GM20431 (cell line): ENCODE data around the gene SLC25A29.
"Not testable (repeated sequence)": the region's sequence is repeated elsewhere in the genome, so short reads cannot be mapped to it uniquely, and the experiment has no call there.

ENCODE experiments used
- in situ Hi-C: fragments of 300-500 bp; cut with MseI, MboI; formaldehyde crosslinking; loops from one replicate; pipeline ENCODE4 v1.15.0; 2020; ENCODE audit warnings: low sequenced_read_pairs; ENCODE audit not compliant: unreplicated experiment

The SLC25A29 gene

DNA sequence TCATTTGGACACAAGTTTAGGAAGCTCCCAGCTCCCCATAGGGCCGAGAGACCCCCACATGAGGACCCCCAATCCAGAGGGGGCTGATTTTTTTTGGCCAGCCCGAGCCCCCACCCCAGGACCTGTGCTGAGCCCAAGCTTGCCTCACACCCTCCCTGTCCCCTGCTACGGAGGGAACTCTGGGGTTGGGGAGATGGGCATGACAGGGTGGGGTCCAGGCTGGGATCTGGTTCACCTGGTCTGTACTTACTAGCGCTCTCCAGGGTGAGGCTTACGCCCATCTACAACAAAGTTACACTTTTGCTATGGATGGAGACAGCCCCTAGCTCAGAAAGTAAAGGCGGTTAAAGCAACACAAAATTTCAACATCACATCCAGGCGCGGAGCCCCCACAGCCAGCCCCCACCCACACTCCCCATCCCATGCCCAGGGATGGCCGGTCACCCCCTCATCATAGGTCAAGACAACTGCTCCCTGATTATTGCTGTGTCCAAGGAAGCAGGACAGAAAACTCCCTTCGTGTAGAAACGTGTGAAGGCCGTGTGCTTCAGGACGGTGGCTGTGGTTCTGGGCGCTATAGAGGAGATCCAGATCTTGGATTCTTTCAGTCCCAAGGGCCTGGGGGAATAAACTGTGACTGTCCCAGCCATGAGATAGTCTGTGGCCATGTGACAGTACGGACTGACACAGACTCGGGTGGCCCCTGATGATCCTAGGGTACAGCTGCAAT, 10.7 kb downstream of the SLC25A29 start:
- in situ Hi-C loops = no loop called here

DNA sequence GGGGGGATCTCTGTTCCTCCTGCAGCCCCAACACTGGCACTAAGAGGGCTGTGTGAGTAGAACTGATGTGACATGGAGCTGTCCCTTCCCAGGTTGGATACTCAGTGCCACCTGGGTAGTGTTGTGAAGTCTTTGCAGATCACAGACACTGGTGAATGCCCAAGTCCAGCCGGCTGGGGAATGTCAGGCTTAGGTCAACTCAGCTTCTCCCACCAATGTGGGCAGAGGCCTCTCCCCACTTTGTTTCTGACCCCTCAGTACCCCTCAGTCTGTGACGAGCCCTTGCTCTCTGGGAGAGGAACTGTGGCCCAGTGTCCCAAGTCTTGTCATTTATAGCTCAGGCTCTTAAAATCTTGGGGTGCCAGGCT, 11.3 kb downstream of the SLC25A29 start:
- in situ Hi-C loops = no loop called here

DNA sequence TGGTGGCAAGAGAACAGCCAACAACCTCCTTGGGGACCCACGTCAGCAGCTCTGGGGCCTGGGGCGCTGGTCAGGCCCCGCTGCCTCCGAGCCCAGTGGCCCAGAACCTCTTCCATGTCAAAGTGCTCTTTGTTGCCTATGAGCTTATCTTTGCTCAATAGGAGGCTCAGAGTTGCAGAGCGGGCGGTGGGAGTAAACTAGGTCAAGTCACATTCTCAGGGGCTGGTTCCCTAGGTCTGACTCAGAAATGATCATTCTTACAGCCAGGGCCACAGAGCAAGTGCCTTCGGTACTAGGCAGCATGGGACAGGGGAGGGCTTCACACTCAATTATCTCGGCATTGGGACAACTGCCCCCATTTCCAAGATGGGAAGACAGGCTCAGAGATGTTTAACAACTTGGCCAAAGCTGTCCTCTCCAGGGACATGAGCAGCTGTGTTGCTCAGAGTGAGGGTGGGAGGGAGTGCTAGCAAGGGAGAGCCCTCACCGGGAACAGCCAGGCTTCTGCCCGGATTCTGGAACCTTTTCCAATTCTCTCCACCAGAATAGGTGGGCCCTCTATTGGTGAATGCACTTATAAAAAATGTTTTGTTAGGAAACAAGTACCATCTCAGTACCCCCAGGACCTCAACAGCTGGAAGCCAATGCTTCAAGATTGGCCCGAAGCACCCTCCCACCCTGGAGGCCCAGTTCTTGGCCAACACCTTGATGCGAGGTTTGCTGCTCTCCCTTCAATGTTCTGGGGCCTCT, 11.9 kb downstream of the SLC25A29 start:
- in situ Hi-C loops = no loop called here

DNA sequence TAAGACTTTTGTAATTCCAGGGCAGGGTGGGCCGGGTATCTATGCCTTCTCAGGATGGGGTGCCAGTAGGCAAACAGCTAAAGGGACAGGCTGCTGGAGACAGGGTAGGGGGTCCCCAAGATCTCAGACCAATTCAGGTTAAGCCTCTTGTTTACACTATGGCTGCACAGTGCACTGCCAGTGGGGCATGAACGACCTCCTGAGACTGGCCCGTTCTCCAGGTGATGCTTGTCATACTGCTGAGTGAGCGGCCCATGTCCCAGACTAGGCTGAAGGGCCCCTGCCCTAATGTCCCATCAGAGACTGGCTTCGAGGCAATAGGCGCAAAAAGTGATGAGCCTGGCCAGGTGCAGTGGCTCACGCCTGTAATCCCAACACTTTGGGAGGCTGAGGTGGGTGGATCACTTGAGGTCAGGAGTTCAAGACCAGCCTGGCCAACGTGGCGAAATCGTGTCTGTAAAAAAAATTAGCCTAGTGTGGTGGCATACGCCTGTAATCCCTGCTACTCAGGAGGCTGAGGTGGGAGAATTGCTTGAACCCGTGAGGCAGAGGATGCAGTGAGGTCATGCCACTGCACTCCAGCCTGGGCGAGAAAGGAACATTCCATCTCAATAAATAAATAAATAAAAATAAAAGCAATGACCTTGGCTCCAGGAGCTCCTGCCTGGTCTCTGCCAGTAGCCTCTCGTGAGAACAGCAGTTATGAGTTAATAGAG, 12.6 kb downstream of the SLC25A29 start:
- in situ Hi-C loops = no loop called here

DNA sequence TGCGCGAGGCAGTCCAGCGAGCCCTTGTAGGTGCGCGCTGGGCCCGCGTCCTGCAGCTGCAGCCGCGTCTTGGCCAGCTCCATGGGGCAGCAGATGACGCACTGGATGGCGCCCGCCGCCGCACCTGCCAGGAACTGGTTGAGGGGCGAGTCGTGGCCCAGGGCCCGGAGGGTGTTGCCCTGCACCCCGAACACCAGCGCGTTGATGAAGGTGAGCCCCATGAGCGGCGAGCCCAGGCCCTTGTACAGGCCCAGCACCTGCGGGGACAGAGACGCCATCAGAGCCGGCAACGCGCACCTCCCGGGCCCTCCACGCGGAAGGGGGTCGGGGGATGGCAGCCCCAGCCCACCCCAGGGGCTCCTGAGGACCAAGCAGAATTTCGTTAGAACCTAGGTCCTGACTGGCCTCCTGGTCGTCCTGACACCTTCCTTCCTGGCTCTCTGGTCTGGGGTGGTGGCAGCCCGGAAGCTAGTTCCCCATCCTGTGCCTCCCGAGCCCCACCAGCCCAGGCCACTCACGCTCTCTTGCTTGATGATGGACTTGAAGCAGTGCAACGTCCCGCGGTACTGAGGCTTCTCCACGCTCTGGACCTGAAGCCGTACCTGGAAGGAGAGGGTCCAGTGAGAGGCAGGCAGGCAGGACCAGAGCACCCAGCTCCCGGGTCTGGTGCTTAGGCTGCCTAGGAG, 13.3 kb downstream of the SLC25A29 start:
- in situ Hi-C loops = no loop called here

DNA sequence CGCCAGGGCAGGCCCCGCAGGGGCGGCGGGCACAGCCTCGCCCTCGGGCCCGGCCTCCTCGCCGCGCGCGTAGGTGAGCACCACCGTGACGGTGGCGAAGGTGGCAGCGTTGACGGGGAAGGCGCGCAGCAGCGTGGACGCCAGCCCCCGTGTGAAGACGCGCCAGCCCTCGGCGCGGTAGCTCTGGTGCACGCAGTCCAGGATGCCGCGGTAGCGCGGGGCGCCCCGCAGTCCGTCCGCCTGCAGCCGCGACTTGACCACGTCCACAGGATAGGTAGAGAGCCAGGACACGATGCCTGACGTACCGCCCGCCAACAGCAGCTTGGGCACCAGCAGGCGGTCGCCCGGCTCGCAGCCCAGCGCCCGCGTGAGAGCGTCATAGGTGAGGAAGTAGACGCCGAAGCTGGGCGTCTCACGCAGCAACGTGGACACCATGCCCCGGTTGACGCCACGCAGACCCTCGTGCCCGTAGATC, 13.9 kb downstream of the SLC25A29 start:
- in situ Hi-C loops = no loop called here

DNA sequence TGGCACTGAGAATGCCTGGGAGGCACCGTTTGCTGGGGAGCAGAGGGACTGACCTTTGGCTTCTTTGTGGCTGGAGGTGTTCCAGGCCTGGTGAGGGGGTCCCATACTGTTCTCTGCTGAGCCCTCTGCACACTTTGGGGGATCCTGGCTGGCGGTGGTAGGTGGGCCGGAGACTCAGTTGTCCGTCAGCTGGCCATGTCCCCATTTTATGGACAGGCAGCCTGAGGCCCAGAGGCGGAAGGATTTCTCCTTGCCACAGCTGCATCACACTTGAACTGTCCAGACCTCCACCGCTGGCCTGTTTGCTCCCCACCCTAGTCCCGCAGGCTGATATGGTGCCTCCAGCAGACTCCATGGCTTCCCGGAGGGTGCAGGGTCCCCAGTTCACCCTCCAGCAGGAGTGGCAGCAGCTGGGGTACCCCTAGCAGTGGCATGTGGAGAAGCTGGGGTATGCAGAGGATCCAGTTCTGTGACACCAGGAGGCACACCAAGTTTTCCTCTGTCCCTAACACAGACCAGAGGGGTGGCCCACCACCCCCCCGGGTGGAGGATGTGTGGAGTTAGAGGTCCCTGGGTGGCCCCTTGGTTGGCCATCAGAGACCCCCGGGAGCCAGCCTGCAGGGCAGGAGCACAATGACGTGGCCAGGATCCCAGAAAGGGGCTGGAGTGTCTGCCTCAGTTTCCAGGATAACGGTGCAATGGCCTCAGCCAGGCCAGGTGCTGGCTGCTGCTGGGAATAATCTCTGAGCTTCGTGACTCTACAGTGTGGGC, 14.8 kb downstream of the SLC25A29 start:
- in situ Hi-C loops = no loop called here

DNA sequence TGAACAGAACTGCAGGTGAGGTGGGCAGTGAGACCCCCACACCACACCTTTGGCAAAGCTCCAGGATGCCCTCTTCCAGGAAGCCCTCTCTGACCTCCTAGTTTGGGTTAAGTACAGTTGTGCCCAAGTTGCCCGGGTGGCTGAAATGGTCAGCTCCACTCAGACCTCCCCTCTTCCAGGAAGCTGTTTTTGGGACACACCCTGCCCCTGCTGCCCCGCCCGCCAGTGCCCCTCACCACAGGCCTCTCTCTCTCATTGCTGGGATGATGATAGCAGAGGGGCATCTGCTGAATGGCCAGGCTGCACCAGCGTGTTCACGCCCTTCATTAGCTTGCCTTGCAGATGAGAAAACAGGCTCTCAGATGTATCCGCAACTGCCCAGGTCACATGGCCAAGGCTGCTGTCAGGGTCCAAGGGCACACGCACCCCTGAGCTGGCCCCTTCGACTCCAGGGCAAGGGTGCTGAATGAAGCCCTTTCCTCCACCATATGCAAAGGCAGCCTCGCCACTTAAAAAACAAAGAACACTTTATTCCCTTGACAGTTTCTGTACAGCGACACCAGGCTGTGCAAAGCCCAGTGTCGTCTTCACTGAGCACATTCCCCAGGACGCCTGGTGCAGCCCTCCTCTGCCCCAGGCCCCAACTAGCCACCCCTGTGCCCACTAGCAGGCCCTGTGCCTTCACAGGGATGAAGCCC, 15.5 kb downstream of the SLC25A29 start:
- in situ Hi-C loops = no loop called here

DNA sequence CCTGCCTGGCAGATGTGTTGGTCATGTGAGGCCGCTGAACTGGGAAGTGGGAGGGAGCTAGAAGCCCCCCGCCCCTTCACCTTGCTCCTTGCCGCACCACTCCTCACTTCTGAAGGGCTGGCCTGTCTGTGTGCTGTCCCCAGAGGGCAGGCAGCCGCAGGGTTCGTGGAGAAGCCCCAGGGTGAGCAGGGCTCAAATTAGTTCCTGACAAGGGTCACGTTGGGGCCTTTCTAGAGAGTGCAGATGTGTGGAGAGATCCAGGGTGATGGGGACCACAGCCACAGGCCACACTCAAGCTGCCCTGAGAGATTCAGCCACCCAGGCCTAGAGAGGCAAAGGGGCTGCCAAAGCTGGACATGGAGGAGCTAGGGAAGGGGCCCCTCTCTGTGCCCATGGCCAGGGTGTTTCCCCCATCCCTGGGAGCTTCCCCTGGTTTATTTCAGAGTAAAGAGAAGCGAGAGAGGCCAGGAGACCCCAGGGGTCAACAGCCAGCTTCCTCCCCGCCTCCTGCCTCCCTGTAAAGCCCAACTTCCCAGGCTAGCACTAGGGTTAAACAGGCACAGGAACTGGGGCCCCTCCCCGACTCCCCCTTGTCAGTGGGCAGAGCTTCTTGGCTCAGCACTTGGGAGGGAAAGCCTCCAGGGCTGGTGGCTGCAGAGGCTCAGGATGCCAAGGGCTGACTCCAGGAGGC, 16.2 kb downstream of the SLC25A29 start:
- in situ Hi-C loops = no loop called here

DNA sequence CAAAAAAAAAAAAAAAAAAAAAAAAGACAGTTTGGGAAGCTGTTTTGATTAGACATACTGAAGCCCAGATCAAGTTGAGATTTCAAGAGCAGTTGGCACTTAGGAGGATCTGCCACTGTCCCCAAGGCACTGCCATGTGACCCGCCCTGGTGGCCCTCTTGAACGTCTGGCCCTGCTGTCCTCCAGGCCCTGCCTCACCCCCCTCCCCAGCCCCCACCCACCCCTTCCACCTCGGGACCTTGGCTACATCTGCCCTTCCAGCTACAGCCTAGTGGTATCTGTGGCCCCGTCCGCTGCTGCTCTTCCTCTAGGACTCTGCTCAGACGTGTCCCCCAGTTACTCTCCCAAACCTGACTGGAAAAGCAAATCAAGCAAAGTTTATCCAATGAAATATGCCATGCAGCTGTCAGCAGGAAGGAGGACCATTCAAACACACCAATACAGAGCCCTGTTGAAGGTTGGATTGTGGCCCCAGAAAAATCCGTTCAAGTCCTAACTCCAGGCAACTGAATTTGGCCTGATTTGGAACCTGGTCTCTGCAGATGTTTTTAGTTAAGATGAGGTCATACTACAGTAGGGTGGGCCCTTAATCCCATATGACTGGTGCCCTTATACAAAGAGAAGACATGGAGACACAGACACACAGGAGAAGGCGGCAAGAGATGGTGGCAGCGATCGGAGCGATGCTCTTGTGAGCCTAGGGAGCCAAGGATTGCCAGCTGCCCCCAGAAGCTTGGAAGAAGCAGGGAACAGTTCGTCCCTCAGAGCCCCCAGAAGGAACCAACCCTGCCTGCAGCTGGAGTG, 17.7 kb downstream of the SLC25A29 start:
- in situ Hi-C loops = no loop called here

DNA sequence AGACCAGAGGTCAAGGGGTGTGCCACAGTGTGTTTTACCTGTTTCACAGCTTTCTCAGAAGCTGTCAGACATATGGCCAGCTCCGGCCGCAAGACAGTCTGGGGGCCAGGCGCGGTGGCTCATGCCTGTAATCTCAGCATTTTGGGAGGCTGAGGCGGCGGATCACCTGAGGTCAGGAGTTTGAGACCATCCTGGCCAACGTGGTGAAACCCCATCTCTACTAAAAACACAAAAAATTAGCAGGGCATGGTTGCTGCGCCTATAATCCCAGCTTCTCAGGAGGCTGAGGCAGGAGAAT, 18.3 kb downstream of the SLC25A29 start:
- in situ Hi-C loops = not testable (repeated sequence)

DNA sequence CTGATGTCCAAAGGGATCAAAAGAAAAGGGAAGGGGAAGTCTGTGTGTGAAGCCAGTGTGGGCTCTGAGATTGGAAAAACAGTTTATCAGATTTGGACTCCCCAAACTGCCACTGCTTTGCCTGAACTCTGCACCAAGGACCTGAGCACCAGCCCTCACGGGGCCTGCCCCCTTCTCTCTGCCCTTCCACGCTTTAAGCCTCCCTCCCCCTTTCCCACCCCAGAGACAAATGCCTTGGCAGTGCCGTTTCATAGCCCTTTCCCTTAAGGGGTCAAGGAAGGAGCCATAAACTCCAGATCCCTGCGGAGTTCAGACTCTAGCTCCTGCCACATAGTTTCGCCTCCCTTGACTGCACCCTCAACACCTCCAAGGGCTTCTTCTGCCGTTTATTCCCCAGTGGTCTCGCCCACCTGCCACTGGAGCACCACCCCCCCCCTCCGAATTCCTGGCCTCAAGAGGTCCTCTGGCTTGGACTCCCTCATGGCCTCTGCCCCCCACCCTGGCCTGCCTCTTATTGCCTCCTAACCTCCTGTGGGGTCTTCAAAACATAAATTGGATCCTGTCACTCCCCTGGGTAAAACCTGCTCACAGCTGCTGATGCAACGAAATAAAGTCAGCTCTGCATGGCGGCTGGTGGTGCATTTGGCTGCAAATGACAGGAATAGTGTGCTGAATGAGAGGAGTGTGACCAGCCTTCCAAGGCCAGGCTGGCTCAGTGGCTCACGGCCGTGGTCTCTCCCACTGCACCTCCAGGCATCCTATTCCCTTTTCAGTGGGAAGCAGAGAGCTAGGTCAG, 18.8 kb downstream of the SLC25A29 start:
- in situ Hi-C loops = no loop called here

DNA sequence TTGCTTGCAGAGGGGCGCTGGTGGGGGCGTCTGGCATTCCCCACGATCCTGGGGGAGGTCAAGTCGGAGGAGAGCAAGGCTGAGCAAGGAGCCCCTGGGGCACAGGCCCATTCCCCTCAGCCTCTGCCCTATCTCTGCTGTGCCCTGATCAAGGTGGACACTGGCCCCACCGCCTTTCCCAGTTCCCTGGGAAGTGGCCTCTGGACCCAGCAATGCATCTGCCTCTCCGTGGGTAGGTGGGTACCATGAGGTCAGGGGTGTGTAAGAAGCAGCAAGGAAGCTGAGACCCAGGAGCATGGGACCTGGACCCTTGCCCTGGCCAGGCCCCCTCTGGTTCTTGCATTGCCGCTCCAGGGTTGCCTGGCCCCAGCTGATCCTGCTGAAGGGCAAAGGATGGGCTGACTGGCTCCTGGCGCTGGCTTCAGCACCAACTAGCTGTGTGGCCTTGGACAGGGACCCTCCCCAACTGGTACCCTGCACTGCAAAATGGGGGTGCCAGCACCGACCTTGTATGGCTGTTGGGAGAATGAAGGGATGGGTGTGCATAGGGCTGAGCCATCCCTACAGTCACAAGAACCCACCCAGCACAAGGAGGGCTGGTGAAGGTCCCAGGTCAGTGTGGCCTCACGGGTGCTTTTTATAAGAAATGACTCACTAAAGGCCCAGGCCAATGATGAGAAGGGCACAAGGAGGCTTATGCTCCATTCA, 19.6 kb downstream of the SLC25A29 start:
- in situ Hi-C loops = no loop called here

DNA sequence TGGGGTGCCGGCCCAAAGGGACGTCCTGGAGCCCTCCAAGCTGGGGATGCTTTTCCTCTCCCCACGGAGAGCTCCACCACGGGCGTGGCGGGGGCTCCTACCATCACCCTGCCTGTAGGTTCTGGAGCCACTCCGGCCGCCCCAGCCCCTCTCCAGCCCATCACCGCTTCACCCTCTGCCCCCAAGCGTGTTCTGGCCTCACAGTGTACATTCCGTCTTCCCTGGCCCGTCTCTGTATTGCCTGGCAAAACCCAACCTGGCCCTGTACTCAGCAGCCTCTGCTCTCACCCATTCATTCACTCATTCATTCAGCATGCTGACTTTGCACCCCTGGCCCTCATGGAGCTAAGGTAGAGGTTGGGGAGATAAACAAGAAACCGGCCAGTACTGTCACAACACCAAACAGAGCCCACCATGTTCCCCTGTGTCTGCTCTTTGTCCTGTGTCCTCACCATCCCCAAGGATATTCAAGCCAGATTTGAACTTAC, 20.3 kb downstream of the SLC25A29 start:
- in situ Hi-C loops = no loop called here

DNA sequence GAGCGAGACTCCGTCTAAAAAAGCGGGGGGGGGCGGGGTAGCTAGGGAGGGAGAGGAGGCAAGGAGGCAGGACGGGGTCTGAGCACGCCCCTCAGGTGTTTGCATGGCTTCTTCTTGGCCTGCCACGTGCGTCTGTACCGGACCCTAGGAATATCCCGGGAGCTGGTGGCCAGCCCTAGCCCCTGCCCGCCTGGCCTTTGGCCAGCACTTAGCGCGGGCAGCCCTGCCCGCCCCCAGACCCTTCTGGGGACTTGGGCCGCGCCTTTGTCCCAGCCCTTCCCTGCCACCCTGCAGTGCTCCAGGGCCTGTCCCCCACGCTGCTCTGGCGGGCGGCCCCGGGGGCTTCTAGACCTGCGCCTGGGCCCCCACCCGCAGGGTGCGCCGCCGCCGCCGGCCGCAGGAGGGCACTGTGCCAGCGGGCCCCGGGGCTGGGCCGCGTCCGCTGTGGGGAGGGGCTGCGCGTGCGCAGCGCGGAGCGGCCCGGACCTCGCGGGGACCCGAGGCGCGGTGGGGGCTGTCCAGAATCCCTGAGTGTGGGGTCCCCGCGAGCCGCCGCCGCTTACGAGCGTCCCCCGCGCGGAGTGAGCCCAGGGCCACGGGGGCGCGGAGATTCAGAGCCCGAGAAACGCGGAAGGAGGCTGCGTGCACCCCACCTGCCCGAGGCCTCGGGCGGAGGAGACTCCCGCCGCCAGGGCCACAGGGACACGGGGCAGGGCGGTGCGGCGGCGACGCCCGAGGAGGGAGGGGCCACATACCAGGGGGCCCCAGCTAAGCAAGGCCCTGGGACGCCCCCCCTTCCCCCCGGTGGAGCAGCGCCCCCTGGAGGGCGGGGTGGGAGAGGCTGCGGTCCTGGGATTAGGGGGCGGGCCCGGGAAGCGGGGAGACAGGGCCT, 21.0 kb downstream of the SLC25A29 start:
- in situ Hi-C loops = no loop called here
